GM23338 (cell line): ENCODE data around the gene PHKB. TPM values are rescaled to one million over a fixed set of nuclear protein-coding genes. Genes with fewer than 3 reads are reported as not detected.
"Not testable (repeated sequence)": the region's sequence is repeated elsewhere in the genome, so short reads cannot be mapped to it uniquely, and the experiment has no call there.

Experiments used
- ATAC-seq: fragments of 200-7000 bp; cut with Tn5 transposase; 3 replicates; pipeline ENCODE4 v1.9.1; 2020
- DNase-seq: peaks from one replicate; pipeline ENCODE4 v3.0.0-alpha.2; 2015; ENCODE audit warnings: low spot score
- H2AFZ ChIP-seq: fragments of 200-600 bp; sonication (generic); 2 replicates; pipeline ENCODE4 v1.8.0; 2016; ENCODE audit warnings: antibody characterized with exemption, mild to moderate bottlenecking, moderate library complexity
- H3F3A ChIP-seq: fragments of 200-600 bp; sonication (generic); replicated peaks from 2 replicates; pipeline ENCODE4 v1.8.0; 2017; ENCODE audit warnings: antibody characterized with exemption, mixed run types, low read depth
- H3K27ac ChIP-seq: fragments of 200-600 bp; sonication (generic); 2 replicates; pipeline ENCODE4 v1.6.1; 2016; ENCODE audit warnings: low read depth
- H3K27me3 ChIP-seq: fragments of 200-600 bp; sonication (generic); 2 replicates; pipeline ENCODE4 v1.8.0; 2016; ENCODE audit warnings: mild to moderate bottlenecking, mixed run types, moderate library complexity; ENCODE audit not compliant: insufficient read depth
- H3K36me3 ChIP-seq: fragments of 200-600 bp; sonication (generic); 2 replicates; pipeline ENCODE4 v1.8.0; 2016; ENCODE audit warnings: mild to moderate bottlenecking; ENCODE audit not compliant: insufficient read depth
- H3K4me1 ChIP-seq: fragments of 200-600 bp; sonication (generic); 2 replicates; pipeline ENCODE4 v1.8.0; 2016; ENCODE audit warnings: mild to moderate bottlenecking, moderate library complexity; ENCODE audit not compliant: insufficient read depth
- H3K4me2 ChIP-seq: fragments of 200-600 bp; sonication (generic); 2 replicates; pipeline ENCODE4 v1.7.1; 2017; ENCODE audit warnings: mixed run types
- H3K4me3 ChIP-seq: fragments of 200-600 bp; sonication (generic); 2 replicates; pipeline ENCODE4 v1.6.1; 2016; ENCODE audit warnings: mixed run types
- H3K79me2 ChIP-seq: fragments of 200-600 bp; sonication (generic); replicated peaks from 2 replicates; pipeline ENCODE4 v1.8.0; 2017; ENCODE audit warnings: mild to moderate bottlenecking; ENCODE audit not compliant: insufficient read depth
- H3K9me2 ChIP-seq: fragments of 200-600 bp; sonication (generic); 2 replicates; pipeline ENCODE4 v1.8.0; 2017; ENCODE audit not compliant: insufficient read depth
- H4K20me1 ChIP-seq: fragments of 200-600 bp; sonication (generic); replicated peaks from 2 replicates; pipeline ENCODE4 v1.8.0; 2017; ENCODE audit warnings: mild to moderate bottlenecking; ENCODE audit not compliant: insufficient read depth
- H3K27ac Mint-ChIP-seq: 2 replicates; pipeline ENCODE4 v1.8.0; 2020; ENCODE audit warnings: inconsistent platforms, mild to moderate bottlenecking, moderate library complexity, mixed read lengths
- H3K27me3 Mint-ChIP-seq: 3 replicates; pipeline ENCODE4 v1.8.0; 2022; ENCODE audit warnings: low read depth, mild to moderate bottlenecking, moderate library complexity, mixed read lengths, inconsistent platforms; ENCODE audit not compliant: insufficient read depth, poor library complexity
- H3K36me3 Mint-ChIP-seq: 3 replicates; pipeline ENCODE4 v1.8.0; 2021; ENCODE audit warnings: low read depth, mild to moderate bottlenecking, inconsistent platforms, moderate library complexity, mixed read lengths
- H3K4me1 Mint-ChIP-seq: 3 replicates; pipeline ENCODE4 v1.8.0; 2020; ENCODE audit warnings: mild to moderate bottlenecking, inconsistent platforms, mixed read lengths
- H3K4me3 Mint-ChIP-seq: 3 replicates; pipeline ENCODE4 v1.8.0; 2021; ENCODE audit warnings: moderate library complexity, mild to moderate bottlenecking, inconsistent platforms, mixed read lengths
- H3K9me3 Mint-ChIP-seq: 3 replicates; pipeline ENCODE4 v1.8.0; 2020; ENCODE audit warnings: moderate library complexity, mild to moderate bottlenecking, inconsistent platforms, mixed read lengths
- CTCF ChIP-seq, 2 experiments: fragments of 200-600 bp in 1 of 2; sonication (generic) in 1 of 2; conservative IDR thresholded peaks; 2 replicates each; pipeline versions ENCODE4 v1.5.1 to v1.6.1; 2016 to 2017; ENCODE audit warnings: antibody characterized with exemption in 2 of 2, low read depth in 2 of 2, mild to moderate bottlenecking in 2 of 2, moderate library complexity in 1 of 2
- EZH2 ChIP-seq: fragments of 200-600 bp; sonication (generic); IDR thresholded peaks from one replicate; pipeline ENCODE4 v1.8.0; 2017; ENCODE audit warnings: antibody characterized with exemption, mild to moderate bottlenecking, low read depth; ENCODE audit not compliant: unreplicated experiment
- EZH2phosphoT487 ChIP-seq: fragments of 200-600 bp; sonication (generic); IDR thresholded peaks from one replicate; pipeline ENCODE4 v1.8.1; 2018; ENCODE audit warnings: antibody characterized with exemption; ENCODE audit not compliant: unreplicated experiment
- JUNB ChIP-seq: IDR thresholded peaks from one replicate; pipeline ENCODE4 v1.6.1; 2016; ENCODE audit warnings: antibody characterized with exemption; ENCODE audit not compliant: unreplicated experiment
- NANOG ChIP-seq: IDR thresholded peaks from 2 replicates; pipeline ENCODE4 v1.6.1; 2016; ENCODE audit warnings: antibody characterized with exemption, borderline replicate concordance
- POLR2AphosphoS5 ChIP-seq: IDR thresholded peaks from 2 replicates; pipeline ENCODE4 v1.6.1; 2016; ENCODE audit warnings: antibody characterized with exemption, low read depth
- REST ChIP-seq: IDR thresholded peaks from one replicate; pipeline ENCODE4 v1.6.1; 2018; ENCODE audit warnings: antibody characterized with exemption; ENCODE audit not compliant: unreplicated experiment
- STAT1 ChIP-seq: IDR thresholded peaks from one replicate; pipeline ENCODE4 v1.6.1; 2016; ENCODE audit warnings: antibody characterized with exemption; ENCODE audit not compliant: unreplicated experiment
- ZNF114 ChIP-seq: fragments of 250-450 bp; sonication (Bioruptor Pico); IDR thresholded peaks from 2 replicates; pipeline ENCODE4 v1.5.0; 2020; ENCODE audit warnings: mild to moderate bottlenecking, moderate library complexity
- ZNF331 ChIP-seq: fragments of 250-450 bp; sonication (Bioruptor Pico); IDR thresholded peaks from 2 replicates; pipeline ENCODE4 v1.5.0; 2020; ENCODE audit warnings: low read depth, mild to moderate bottlenecking, moderate library complexity
- polyA plus RNA-seq: library from polyadenylated mRNA; unstranded; fragments of >200 nt; fragmentation: Nextera tagmentation; extraction: Ambion mirVana; gene quantifications from 2 replicates; pipeline ENCODE4 v1.2.1, GENCODE V29; 2016
- total RNA-seq: library from RNA; depleted of rRNA; stranded (reverse); fragments of >200 nt; shearing (Covaris generic); gene quantifications from 2 replicates; pipeline ENCODE4 v1.2.3, GENCODE V29; 2014

PHKB gene
- total and polyA plus RNA-seq, 2 experiments from 2014 or later, result 20.3 to 57.3 TPM

DNA sequence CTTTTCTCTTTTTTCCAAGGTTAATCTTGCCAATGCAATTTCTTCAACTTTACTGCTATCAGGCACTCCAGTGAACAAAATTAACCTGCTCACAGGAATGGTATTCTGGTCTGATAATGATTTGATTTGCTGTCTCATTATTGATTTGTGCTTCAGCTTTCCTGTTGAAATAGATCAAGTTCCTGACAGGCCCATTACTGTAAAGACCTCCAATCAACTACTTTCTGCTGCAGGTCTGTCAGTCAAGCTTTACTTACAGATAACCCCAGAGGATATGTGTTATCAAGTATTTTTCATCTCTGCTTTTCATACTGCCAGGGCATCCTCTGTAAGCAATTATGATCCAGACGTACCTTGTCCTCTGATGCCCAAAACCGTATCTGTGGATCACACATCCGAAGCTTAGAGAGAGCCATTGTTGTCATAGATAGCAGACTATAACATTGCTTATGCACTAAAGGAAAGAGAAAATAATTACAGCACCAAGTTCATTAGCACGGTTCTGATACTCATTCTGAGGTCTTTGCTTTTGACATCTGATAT lies 215.6 kb downstream of the PHKB start (continued):
- TF ChIP-seq ZNF331 (CRISPR knock-in tag) (no peak), REST (no peak), EZH2 (no peak), NANOG (no peak), STAT1 (no peak), CTCF (conservative IDR thresholded peaks at IDR 0.05; ENCODE audit: low read depth in 2 of 2) (no peak), JUNB (no peak)

- H3K4me2 ChIP-seq, H3K4me1 ChIP-seq, H3K27me3 Mint-ChIP-seq, H3F3A ChIP-seq, H3K27ac ChIP-seq, H3K79me2 ChIP-seq, H3K36me3 ChIP-seq, H3K4me3 ChIP-seq, H3K4me1 Mint-ChIP-seq, H3K4me3 Mint-ChIP-seq, H2AFZ ChIP-seq, H3K9me2 ChIP-seq, DNase-seq, H3K27ac Mint-ChIP-seq, H3K27me3 ChIP-seq, H4K20me1 ChIP-seq, ATAC-seq: not testable (repeated sequence)
- H3K36me3 Mint-ChIP-seq, result peaks cover 65% of the 10 kb centered on the region
- peaks cover 41% of the 10 kb centered on the region for H3K9me3 Mint-ChIP-seq
These were observed 220.4 kb downstream of the PHKB start for GRCh38 chr16:47681571-47681970.

- TF ChIP-seq EZH2phosphoT487 (no peak), CTCF (conservative IDR thresholded peaks at IDR 0.05; ENCODE audit: low read depth in 2 of 2) (no peak), REST (no peak), STAT1 (no peak), ZNF114 (CRISPR knock-in tag) (no peak), POLR2AphosphoS5 (no peak), JUNB (no peak)
These were observed 226.6 kb downstream of the PHKB start for GRCh38 chr16:47687694-47688093.

More at GRCh38 chr16:47687694-47688093, 226.6 kb downstream of the PHKB start:
- H3K4me2 ChIP-seq, result no peak overlapping the region
- H3F3A ChIP-seq, result no peaks in the 10 kb centered on the region
- H3K27me3 ChIP-seq, result no peaks in the 10 kb centered on the region
- H3K27ac ChIP-seq, result no peak overlapping the region
- no peaks in the 10 kb centered on the region for H3K4me1 Mint-ChIP-seq
- peaks cover 2% of the 10 kb centered on the region for H3K27me3 Mint-ChIP-seq
- H3K9me3 Mint-ChIP-seq, result peaks cover 25% of the 10 kb centered on the region
- H4K20me1 ChIP-seq, result no peaks in the 10 kb centered on the region
- H3K4me1 ChIP-seq, result no peaks in the 10 kb centered on the region
- no peak overlapping the region for H3K4me3 ChIP-seq
- no peaks in the 10 kb centered on the region for H3K79me2 ChIP-seq
- H3K36me3 Mint-ChIP-seq, result peaks cover 29% of the 10 kb centered on the region
- H3K9me2 ChIP-seq, result 0 out of 2 replicates have a peak, but pooled peaks cover 4% of the 10 kb centered on the region
- no peaks in the 10 kb centered on the region; the same call in 1 of the 2 replicates for H3K36me3 ChIP-seq
- no peak overlapping the region for H3K4me3 Mint-ChIP-seq
- DNase-seq (no peak), ATAC-seq (no peak)
- H2AFZ ChIP-seq, result no peak overlapping the region
- no peak overlapping the region for H3K27ac Mint-ChIP-seq
